GM18870 (cell line): ENCODE data around the gene TRDMT1.

ENCODE experiments used
- ATAC-seq: cut with Tn5 transposase; IDR thresholded peaks from one replicate; pipeline ENCODE4 v1.9.1; 2021; ENCODE audit warnings: moderate library complexity; ENCODE audit not compliant: unreplicated experiment

Gene TRDMT1

GRCh38 chr10:17106991-17107390 lies 94.5 kb downstream of the TRDMT1 start:
- ATAC-seq = no peak

GRCh38 chr10:17101910-17102266 lies 99.6 kb downstream of the TRDMT1 start:
- no peak for ATAC-seq

GRCh38 chr10:17101257-17101909 lies 100.1 kb downstream of the TRDMT1 start:
- no peak for ATAC-seq

- ATAC-seq = no peak
Measured at GRCh38 chr10:17100586-17100985, 100.9 kb downstream of the TRDMT1 start.

GRCh38 chr10:17098012-17098411 lies 103.5 kb downstream of the TRDMT1 start:
- no peak for ATAC-seq
